Colonic mucosa (tissue), 4 donors: ENCODE results near the gene ATCAY. TPM values are rescaled to one million over a fixed set of nuclear protein-coding genes. Genes with fewer than 3 reads are reported as not detected.

Experiments used
- DNase-seq: peaks from one replicate; pipeline ENCODE4 v3.0.0-alpha.2; 2020
- H3K27ac ChIP-seq: fragments of 200-600 bp; one replicate; pipeline ENCODE4 v1.8.0; 2021
- H3K27me3 ChIP-seq: fragments of 200-600 bp; one replicate; pipeline ENCODE4 v1.8.0; 2021
- H3K36me3 ChIP-seq: fragments of 200-600 bp; one replicate; pipeline ENCODE4 v1.8.0; 2021
- H3K4me1 ChIP-seq: fragments of 200-600 bp; one replicate; pipeline ENCODE4 v1.8.0; 2021; ENCODE audit warnings: mild to moderate bottlenecking
- H3K4me3 ChIP-seq: fragments of 200-600 bp; one replicate; pipeline ENCODE4 v1.8.0; 2021
- H3K9ac ChIP-seq, 2 donors: one replicate each; pipeline ENCODE4 v1.7.0; 2013; ENCODE audit warnings: control low read depth in 2 of 2, low read depth in 2 of 2, low read length in 2 of 2
- H3K9me3 ChIP-seq: fragments of 200-600 bp; one replicate; pipeline ENCODE4 v1.8.0; 2021
- CTCF ChIP-seq: fragments of 200-600 bp; IDR thresholded peaks from one replicate; pipeline ENCODE4 v1.8.0; 2022; ENCODE audit warnings: antibody characterized with exemption, mild to moderate bottlenecking
- intact Hi-C: fragments of 100-400 bp; cut with DNase I; formaldehyde crosslinking; loops from one replicate; pipeline ENCODE4 v1.14.1; 2022
- total RNA-seq, 2 donors: library from RNA; stranded (reverse); fragmentation: NEBNext Ultra II Directional in 1 of 2; extraction: Animal tissue kit (Norgen Biotek cat#: 25700) in 1 of 2; gene quantifications; one replicate each; pipeline ENCODE4 v1.2.1, GENCODE V29; 2021
- donor health status: healthy.
- donor health status: DM: no; HTN: no; CAD: no.
- donor health status: DM: no; HTN: no; CAD: no.

Gene ATCAY
- total RNA-seq, 2 donors from 2014 or later: 0.12 to 1.0 TPM

GRCh38 chr19:3955688-3956087, 75.2 kb downstream of the ATCAY start:
- intact Hi-C loops: no loop called here

GRCh38 chr19:3958836-3959765, 78.6 kb downstream of the ATCAY start:
- H3K27ac ChIP-seq: no peak overlapping the region
- TF ChIP-seq CTCF: no peak

More at GRCh38 chr19:3955688-3956087, 75.2 kb downstream of the ATCAY start:
- Histone ChIP-seq H3K27me3 (no peaks in the 10 kb centered on the region), H3K36me3 (peaks cover 16% of the 10 kb centered on the region), H3K27ac (no peak overlapping the region), H3K9ac (no peak overlapping the region), H3K4me3 (no peak overlapping the region), H3K9me3 (no peaks in the 10 kb centered on the region), H3K4me1 (no peaks in the 10 kb centered on the region)
- TF ChIP-seq CTCF: no peak
- DNase-seq: no peak

GRCh38 chr19:3959766-3960131, 79.3 kb downstream of the ATCAY start:
- Histone ChIP-seq H3K4me3 (no peak overlapping the region), H3K27me3 (no peaks in the 10 kb centered on the region), H3K9me3 (no peaks in the 10 kb centered on the region), H3K4me1 (no peaks in the 10 kb centered on the region), H3K9ac (no peak overlapping the region), H3K27ac (no peak overlapping the region), H3K36me3 (peaks cover 16% of the 10 kb centered on the region)
- no peak for TF ChIP-seq CTCF
- intact Hi-C loops: no loop called here
- no peak for DNase-seq

More at GRCh38 chr19:3958836-3959765, 78.6 kb downstream of the ATCAY start:
- Histone ChIP-seq H3K36me3 (peaks cover 16% of the 10 kb centered on the region), H3K27me3 (no peaks in the 10 kb centered on the region), H3K9ac (no peak overlapping the region), H3K9me3 (no peaks in the 10 kb centered on the region), H3K4me1 (no peaks in the 10 kb centered on the region), H3K4me3 (no peak overlapping the region)
- intact Hi-C loops: no loop called here
- no peak for DNase-seq

GRCh38 chr19:3961007-3961406, 80.5 kb downstream of the ATCAY start:
- TF ChIP-seq CTCF: no peak
- H3K9ac ChIP-seq: no peak overlapping the region
- H3K27ac ChIP-seq: no peak overlapping the region
- peaks cover 16% of the 10 kb centered on the region for H3K36me3 ChIP-seq
- intact Hi-C loops: no loop called here
- no peak for DNase-seq
- H3K9me3 ChIP-seq: no peaks in the 10 kb centered on the region
- H3K4me3 ChIP-seq: no peak overlapping the region
- H3K27me3 ChIP-seq: no peaks in the 10 kb centered on the region
- H3K4me1 ChIP-seq: peaks cover 4% of the 10 kb centered on the region

- H3K9ac ChIP-seq: no peak overlapping the region
- no peaks in the 10 kb centered on the region for H3K9me3 ChIP-seq
- H3K27me3 ChIP-seq: no peaks in the 10 kb centered on the region
- DNase-seq: no peak
- intact Hi-C loops: no loop called here
- H3K27ac ChIP-seq: no peak overlapping the region
- no peak overlapping the region for H3K4me3 ChIP-seq
- peaks cover 8% of the 10 kb centered on the region for H3K36me3 ChIP-seq
- H3K4me1 ChIP-seq: peaks cover 16% of the 10 kb centered on the region
- TF ChIP-seq CTCF: no peak
Measured at GRCh38 chr19:3963458-3964255, 83.2 kb downstream of the ATCAY start.
